IMR-90 (cell line): Measurements from ENCODE around the gene SEMA3C. TPM values are rescaled to one million over a fixed set of nuclear protein-coding genes. Genes with fewer than 3 reads are reported as not detected.

Source experiments
- ATAC-seq: fragments of 200-7000 bp; cut with Tn5 transposase; 2 replicates; pipeline ENCODE4 v1.9.1; 2020; ENCODE audit warnings: low read depth, mild to moderate bottlenecking, moderate library complexity
- BruUV-seq: library from RNA; stranded (reverse); fragments of 400-500 nt; replicated peaks from 2 replicates; lab custom pipeline; 2021; lab: Mats Ljungman, UMichigan
- CTCF ChIA-PET: fragments of 300-600 bp; formaldehyde crosslinking; extraction: SDS; loops from one replicate; lab custom pipeline; 2021; ENCODE audit warnings: antibody characterized with exemption; lab: Yijun Ruan, JAX
- POLR2A ChIA-PET: fragments of 300-600 bp; sonication (Branson Sonifier 250); formaldehyde crosslinking; loops from one replicate; lab custom pipeline; 2022; ENCODE audit warnings: antibody characterized with exemption; ENCODE audit not compliant: unreplicated experiment; lab: Charles Lee
- DNase-seq: peaks from one replicate; pipeline ENCODE4 v3.0.0; 2013
- H2AFZ ChIP-seq: replicated peaks from 2 replicates; pipeline ENCODE3; 2013; ENCODE audit warnings: low read length, mild to moderate bottlenecking; ENCODE audit not compliant: poor library complexity
- H2AK5ac ChIP-seq: 2 replicates; pipeline ENCODE4 v1.6.1; 2013; ENCODE audit warnings: low read depth, low read length, inconsistent platforms
- H2AK9ac ChIP-seq: replicated peaks from 2 replicates; pipeline ENCODE3; 2013; ENCODE audit warnings: mild to moderate bottlenecking, low read depth, low read length, moderate library complexity; ENCODE audit not compliant: poor library complexity
- H2BK120ac ChIP-seq: 2 replicates; pipeline ENCODE4 v1.6.1; 2013; ENCODE audit warnings: low read depth, low read length, inconsistent platforms
- H2BK15ac ChIP-seq: 3 replicates; pipeline ENCODE4 v1.6.1; 2013; ENCODE audit warnings: low read depth, low read length, inconsistent platforms
- H2BK20ac ChIP-seq: 2 replicates; pipeline ENCODE4 v1.6.1; 2013; ENCODE audit warnings: low read depth, mild to moderate bottlenecking, inconsistent platforms, low read length, moderate library complexity
- H2BK5ac ChIP-seq: 2 replicates; pipeline ENCODE4 v1.6.1; 2013; ENCODE audit warnings: mild to moderate bottlenecking, low read depth, low read length, inconsistent platforms; ENCODE audit not compliant: poor library complexity, severe bottlenecking
- H3K14ac ChIP-seq: replicated peaks from 2 replicates; pipeline ENCODE4 v1.6.1; 2013; ENCODE audit warnings: low read depth, low read length, inconsistent platforms
- H3K18ac ChIP-seq: 2 replicates; pipeline ENCODE4 v1.6.1; 2013; ENCODE audit warnings: low read depth, low read length, control low read depth
- H3K23ac ChIP-seq: 2 replicates; pipeline ENCODE4 v1.6.1; 2013; ENCODE audit warnings: low read depth, low read length, inconsistent platforms
- H3K27ac ChIP-seq: 2 replicates; pipeline ENCODE4 v1.5.1; 2013; ENCODE audit warnings: mild to moderate bottlenecking, control low read depth, low read length; ENCODE audit not compliant: insufficient read depth
- H3K27me3 ChIP-seq: 2 replicates; pipeline ENCODE4 v1.6.1; 2013; ENCODE audit warnings: low read length; ENCODE audit not compliant: control insufficient read depth, insufficient read depth
- H3K36me3 ChIP-seq: 2 replicates; pipeline ENCODE4 v1.6.1; 2013; ENCODE audit warnings: low read length, mixed read lengths; ENCODE audit not compliant: control insufficient read depth, insufficient read depth
- H3K4ac ChIP-seq: 2 replicates; pipeline ENCODE4 v1.6.1; 2013; ENCODE audit warnings: low read depth, low read length, inconsistent platforms
- H3K4me1 ChIP-seq: 2 replicates; pipeline ENCODE4 v1.6.1; 2013; ENCODE audit warnings: low read length, mixed read lengths; ENCODE audit not compliant: control insufficient read depth, insufficient read depth
- H3K4me2 ChIP-seq: 2 replicates; pipeline ENCODE4 v1.6.1; 2013; ENCODE audit warnings: low read depth, mild to moderate bottlenecking, control low read depth, low read length, moderate library complexity
- H3K4me3 ChIP-seq: 2 replicates; pipeline ENCODE4 v1.5.1; 2013; ENCODE audit warnings: low read depth, mild to moderate bottlenecking, control low read depth, low read length, moderate library complexity; ENCODE audit not compliant: insufficient read depth
- H3K56ac ChIP-seq: 2 replicates; pipeline ENCODE4 v1.6.1; 2013; ENCODE audit warnings: low read length, inconsistent platforms; ENCODE audit not compliant: insufficient read depth; ENCODE audit errors: extremely low read depth
- H3K79me1 ChIP-seq, 2 experiments: 2 replicates each; pipeline ENCODE4 v1.6.1; 2013; ENCODE audit warnings: low read length in 2 of 2, inconsistent platforms in 1 of 2, low read depth in 1 of 2
- H3K9ac ChIP-seq: 2 replicates; pipeline ENCODE4 v1.6.1; 2013; ENCODE audit warnings: low read depth, low read length, control low read depth
- H3K9me1 ChIP-seq: 2 replicates; pipeline ENCODE4 v1.6.1; 2013; ENCODE audit warnings: low read length, inconsistent platforms; ENCODE audit not compliant: insufficient read depth
- H3K9me3 ChIP-seq: 2 replicates; pipeline ENCODE4 v1.6.1; 2013; ENCODE audit warnings: low read length; ENCODE audit not compliant: control insufficient read depth, insufficient read depth
- H4K20me1 ChIP-seq: 2 replicates; pipeline ENCODE4 v1.6.1; 2013; ENCODE audit warnings: low read length, inconsistent platforms; ENCODE audit not compliant: insufficient read depth
- H4K5ac ChIP-seq: 2 replicates; pipeline ENCODE4 v1.6.1; 2013; ENCODE audit warnings: mild to moderate bottlenecking, low read depth, low read length, control low read depth
- H4K8ac ChIP-seq, 2 experiments: 2 replicates each; pipeline ENCODE4 v1.6.1; 2013; ENCODE audit warnings: low read depth in 2 of 2, low read length in 2 of 2, control low read depth in 1 of 2, inconsistent platforms in 1 of 2
- H4K91ac ChIP-seq: 2 replicates; pipeline ENCODE4 v1.6.1; 2013; ENCODE audit warnings: low read depth, low read length, inconsistent platforms; ENCODE audit not compliant: insufficient read depth
- BHLHE40 ChIP-seq: fragments of 150-350 bp; IDR thresholded peaks from 2 replicates; pipeline ENCODE4 v1.6.1; 2016; ENCODE audit warnings: mild to moderate bottlenecking, low read depth, low read length
- CEBPB ChIP-seq: IDR thresholded peaks from 2 replicates; pipeline ENCODE4 v1.6.1; 2012; ENCODE audit warnings: low read depth, low read length, improper control_type of control experiment
- CHD1 ChIP-seq: IDR thresholded peaks from 2 replicates; pipeline ENCODE4 v1.6.1; 2012; ENCODE audit warnings: low read depth, low read length, improper control_type of control experiment
- CTCF ChIP-seq: conservative IDR thresholded peaks from 2 replicates; pipeline ENCODE4 v1.5.1; 2012; ENCODE audit warnings: mild to moderate bottlenecking, low read depth, low read length, improper control_type of control experiment
- ELK1 ChIP-seq: fragments of 150-350 bp; IDR thresholded peaks from 2 replicates; pipeline ENCODE4 v1.6.1; 2016; ENCODE audit warnings: low read depth, mild to moderate bottlenecking, low read length, moderate library complexity, borderline replicate concordance
- FOS ChIP-seq: fragments of 150-350 bp; IDR thresholded peaks from 2 replicates; pipeline ENCODE4 v1.6.1; 2016; ENCODE audit warnings: low read depth, low read length
- MAFK ChIP-seq: IDR thresholded peaks from 2 replicates; pipeline ENCODE4 v1.6.1; 2012; ENCODE audit warnings: low read depth, low read length, improper control_type of control experiment
- MAZ ChIP-seq: IDR thresholded peaks from 2 replicates; pipeline ENCODE4 v1.6.1; 2012; ENCODE audit warnings: low read depth, mild to moderate bottlenecking, low read length, improper control_type of control experiment, moderate library complexity, borderline replicate concordance
- MXI1 ChIP-seq: IDR thresholded peaks from 2 replicates; pipeline ENCODE4 v1.6.1; 2012; ENCODE audit warnings: low read depth, mild to moderate bottlenecking, low read length, moderate library complexity, borderline replicate concordance
- NFE2L2 ChIP-seq: fragments of 150-350 bp; IDR thresholded peaks from 2 replicates; pipeline ENCODE4 v1.6.1; 2016; ENCODE audit warnings: low read depth, mild to moderate bottlenecking, low read length
- POLR2A ChIP-seq: IDR thresholded peaks from 2 replicates; pipeline ENCODE4 v1.6.1; 2012; ENCODE audit warnings: mild to moderate bottlenecking, low read depth, low read length
- RAD21 ChIP-seq: IDR thresholded peaks from 2 replicates; pipeline ENCODE4 v1.6.1; 2012; ENCODE audit warnings: low read length, improper control_type of control experiment
- RCOR1 ChIP-seq: IDR thresholded peaks from 2 replicates; pipeline ENCODE4 v1.6.1; 2012; ENCODE audit warnings: mild to moderate bottlenecking, low read length, improper control_type of control experiment; ENCODE audit not compliant: insufficient replicate concordance
- RFX5 ChIP-seq: IDR thresholded peaks from 2 replicates; pipeline ENCODE4 v1.8.0; 2012; ENCODE audit warnings: low read depth, mild to moderate bottlenecking, low read length, moderate library complexity
- SMC3 ChIP-seq: fragments of 150-350 bp; IDR thresholded peaks from 2 replicates; pipeline ENCODE4 v1.6.1; 2016; ENCODE audit warnings: low read depth, mild to moderate bottlenecking, antibody characterized with exemption, low read length, moderate library complexity
- USF2 ChIP-seq: fragments of 150-350 bp; IDR thresholded peaks from 2 replicates; pipeline ENCODE4 v1.6.1; 2017; ENCODE audit warnings: mild to moderate bottlenecking, antibody characterized with exemption, low read length, low read depth
- WGBS, 2 experiments: methylation state at CpG; one replicate each; pipeline versions ENCODE4 v1.1.5 to v1.1.7; 2013; ENCODE audit warnings: missing lambda C conversion rate in 2 of 2; ENCODE audit not compliant: insufficient read length in 1 of 2; ENCODE audit errors: extremely low coverage in 2 of 2; 5-methylcytosine and 5-hydroxymethylcytosine counted together
- dilution Hi-C: fragments of 300-500 bp; cut with HindIII; formaldehyde crosslinking; loops from one replicate; pipeline ENCODE4 v1.14.3; 2018; ENCODE audit warnings: low sequenced_read_pairs; ENCODE audit not compliant: unreplicated experiment
- in situ Hi-C: fragments of 300-500 bp; cut with MboI; formaldehyde crosslinking; loops from 3 replicates; pipeline ENCODE4 v1.14.3; 2019; ENCODE audit warnings: low sequenced_read_pairs, inconsistent platforms, mixed read lengths
- intact Hi-C: fragments of 100-400 bp; cut with micrococcal nuclease; formaldehyde crosslinking; loops from 2 replicates; pipeline ENCODE4 v1.10.0; 2022
- polyA plus RNA-seq, 3 experiments: library from polyadenylated mRNA; depleted of rRNA; stranded (reverse); fragments of >200 nt; gene quantifications; 2 replicates each; pipeline ENCODE4 v1.2.3, GENCODE V29; 2012; ENCODE audit warnings: low replicate concordance in 1 of 3
- total RNA-seq: library from RNA; depleted of rRNA; stranded (reverse); fragments of >200 nt; gene quantifications from 2 replicates; pipeline ENCODE4 v1.2.3, GENCODE V29; 2012

Gene SEMA3C
- total and polyA plus RNA-seq, 2 of the 4 experiments (the other 2 are of a cell fraction) = 21.2 to 97.1 TPM

GRCh38 chr7:80790877-80791276 is 128.0 kb downstream of the SEMA3C start:
- in situ Hi-C loops = no loop called here
- Histone ChIP-seq H3K79me1 (no peaks in the 10 kb centered on the region), H3K27ac (no peak overlapping the region), H3K9me3 (no peaks in the 10 kb centered on the region), H2AK5ac (no peak overlapping the region), H4K20me1 (no peaks in the 10 kb centered on the region), H3K18ac (no peak overlapping the region), H3K9ac (no peak overlapping the region), H4K5ac (no peak overlapping the region), H2BK15ac (no peak overlapping the region), H3K4ac (no peak overlapping the region), H4K8ac (no peak overlapping the region), H3K9me1 (no peaks in the 10 kb centered on the region), H2BK20ac (no peak overlapping the region), H3K36me3 (no peaks in the 10 kb centered on the region; the same call in 1 of the 2 replicates), H3K56ac (no peak overlapping the region), H2AK9ac (no peak overlapping the region), H3K23ac (no peak overlapping the region), H3K4me1 (no peaks in the 10 kb centered on the region), H2BK120ac (no peak overlapping the region), H3K14ac (no peak overlapping the region), H2BK5ac (no peak overlapping the region), H3K27me3 (no peaks in the 10 kb centered on the region), H3K4me3 (no peak overlapping the region), H4K91ac (no peak overlapping the region), H2AFZ (no peak overlapping the region), H3K4me2 (no peak overlapping the region)
- dilution Hi-C loops = no loop called here
- intact Hi-C loops = no loop called here
- no peak for TF ChIP-seq MXI1
- no peak for TF ChIP-seq POLR2A
- TF ChIP-seq USF2 = no peak
- TF ChIP-seq SMC3 = no peak
- TF ChIP-seq CEBPB = no peak
- TF ChIP-seq ELK1 = no peak
- no peak for TF ChIP-seq MAFK
- TF ChIP-seq RCOR1 = no peak
- TF ChIP-seq FOS = no peak
- no peak for TF ChIP-seq MAZ
- no peak for TF ChIP-seq RAD21
- TF ChIP-seq CHD1 = no peak
- no peak for TF ChIP-seq CTCF
- no peak for TF ChIP-seq BHLHE40
- no peak for TF ChIP-seq RFX5
- no peak for TF ChIP-seq NFE2L2
- DNase-seq = no peak
- CTCF ChIA-PET = no interaction called here
- 72% methylated on average over 2 of the region's 4 CpGs; no CpG with 5 or more reads in 1 of the 2 experiments for WGBS, 2 experiments
- ATAC-seq = no peak
- POLR2A ChIA-PET = no interaction called here
- no TSS peak for BruUV-seq
